Tibial artery (tissue), 4 donors: ENCODE measurements around the gene NEDD4L.

Source experiments
- DNase-seq, 2 donors: peaks; one replicate each; pipeline ENCODE4 v3.0.0-alpha.2; 2019
- H3K27ac ChIP-seq, 2 donors: fragments of 200-600 bp; sonication (generic) in 1 of 2; 1 replicate in 1 of 2; 2 replicates in 1 of 2; pipeline ENCODE4 v1.5.1; 2018 to 2019; ENCODE audit warnings: mild to moderate bottlenecking in 1 of 2
- H3K27me3 ChIP-seq, 2 donors: fragments of 200-600 bp; sonication (generic) in 1 of 2; one replicate each; pipeline versions ENCODE4 v1.5.1 to v1.6.0; 2016 to 2019
- H3K36me3 ChIP-seq, 3 donors: fragments of 200-600 bp; sonication (generic) in 2 of 3; one replicate each; pipeline ENCODE4 v1.5.1; 2016 to 2019; ENCODE audit warnings: mild to moderate bottlenecking in 2 of 3
- H3K4me1 ChIP-seq, 4 donors: fragments of 200-600 bp; sonication (generic) in 2 of 4; 1 replicate in 3 of 4; 2 replicates in 1 of 4; pipeline ENCODE4 v1.5.1; 2016 to 2019
- H3K4me3 ChIP-seq, 2 donors: fragments of 200-600 bp; sonication (generic) in 1 of 2; 1 replicate in 1 of 2; 2 replicates in 1 of 2; pipeline ENCODE4 v1.5.1; 2018 to 2019; ENCODE audit warnings: mild to moderate bottlenecking in 2 of 2
- H3K9me3 ChIP-seq, 3 donors: fragments of 200-600 bp; sonication (generic) in 1 of 3; one replicate each; pipeline ENCODE4 v1.5.1; 2016 to 2019
- CTCF ChIP-seq, 2 experiments: fragments of 200-600 bp in 1 of 2; fragments of 450-650 bp in 1 of 2; IDR thresholded peaks; one replicate each; pipeline ENCODE4 v1.5.1; 2017 to 2019; ENCODE audit warnings: antibody characterized with exemption in 2 of 2, mild to moderate bottlenecking in 1 of 2, moderate library complexity in 1 of 2
- intact Hi-C: fragments of 100-400 bp; cut with DNase I; formaldehyde crosslinking; loops from one replicate; pipeline ENCODE4 v1.15.0; 2023; ENCODE audit warnings: low total_unique reads

The NEDD4L gene

DNA sequence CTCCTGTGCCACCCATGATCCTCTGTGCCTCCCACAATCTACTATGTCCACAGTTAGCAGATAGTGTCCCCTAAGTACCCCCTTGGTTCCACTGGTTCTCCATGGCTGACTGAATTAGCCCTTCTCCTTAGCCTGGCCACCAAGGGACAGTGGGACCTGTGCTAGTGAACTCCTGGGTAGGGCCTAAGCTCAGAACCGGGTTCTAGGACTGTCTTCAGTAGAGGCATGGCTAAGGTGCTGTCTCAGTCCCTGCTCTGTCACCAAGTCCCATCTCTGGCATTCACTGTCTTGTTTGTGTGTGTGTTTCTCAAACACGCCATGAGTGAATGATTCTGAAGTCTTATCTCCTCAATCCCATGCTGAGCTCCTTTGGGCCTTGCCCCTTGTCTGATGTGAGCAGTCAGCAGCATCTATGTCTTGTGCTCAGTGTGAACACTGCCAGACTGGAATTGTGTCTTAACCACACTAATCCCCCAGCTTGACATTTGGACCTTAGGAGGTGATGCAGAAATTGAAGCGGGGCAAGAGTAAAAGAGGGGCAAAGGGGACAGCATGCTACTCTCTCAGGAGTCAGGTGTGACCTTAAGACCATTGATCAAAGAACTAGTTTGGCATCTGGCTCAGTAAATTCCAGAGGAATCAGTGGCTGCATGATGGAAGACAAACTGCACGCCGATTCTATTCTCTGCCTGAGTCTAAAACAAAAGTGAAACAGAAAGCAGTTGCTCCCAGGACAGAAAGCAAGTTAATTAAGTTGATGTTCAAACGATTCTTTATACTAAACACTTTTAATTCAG, 394.3 kb downstream of the NEDD4L start:
- Histone ChIP-seq H3K4me1 (no peaks in the 10 kb centered on the region), H3K36me3 (no peaks in the 10 kb centered on the region), H3K9me3 (no peaks in the 10 kb centered on the region), H3K27me3 (no peaks in the 10 kb centered on the region), H3K4me3 (no peak overlapping the region), H3K27ac (no peak overlapping the region)
- no peak for TF ChIP-seq CTCF (IDR thresholded peaks at IDR 0.05)
- intact Hi-C loops = no loop called here
- DNase-seq = no peak

- H3K9me3 ChIP-seq = no peaks in the 10 kb centered on the region
- H3K4me3 ChIP-seq = no peak overlapping the region
- H3K27ac ChIP-seq = no peak overlapping the region
- H3K36me3 ChIP-seq = no peaks in the 10 kb centered on the region
- DNase-seq = no peak
- no peaks in the 10 kb centered on the region for H3K4me1 ChIP-seq
- intact Hi-C loops = no loop called here
- H3K27me3 ChIP-seq = no peaks in the 10 kb centered on the region
- TF ChIP-seq CTCF (IDR thresholded peaks at IDR 0.05) = no peak
Observed at GRCh38 chr18:58438958-58439300, 394.9 kb downstream of the NEDD4L start.

GRCh38 chr18:58443671-58444070, 399.6 kb downstream of the NEDD4L start:
- H3K4me1 ChIP-seq = no peaks in the 10 kb centered on the region
- H3K27me3 ChIP-seq = no peaks in the 10 kb centered on the region
- H3K36me3 ChIP-seq = no peaks in the 10 kb centered on the region
- no peaks in the 10 kb centered on the region for H3K9me3 ChIP-seq
- intact Hi-C loops = no loop called here
- no peak overlapping the region for H3K27ac ChIP-seq
- H3K4me3 ChIP-seq = no peak overlapping the region
- no peak for DNase-seq
- no peak for TF ChIP-seq CTCF (IDR thresholded peaks at IDR 0.05)

- DNase-seq = no peak
- no peaks in the 10 kb centered on the region for H3K27me3 ChIP-seq
- no peaks in the 10 kb centered on the region for H3K36me3 ChIP-seq
- intact Hi-C loops = no loop called here
- no peaks in the 10 kb centered on the region for H3K9me3 ChIP-seq
- H3K4me1 ChIP-seq = no peaks in the 10 kb centered on the region
- no peak overlapping the region for H3K27ac ChIP-seq
- no peak overlapping the region for H3K4me3 ChIP-seq
- no peak for TF ChIP-seq CTCF (IDR thresholded peaks at IDR 0.05)
Observed at GRCh38 chr18:58446391-58447060, 402.5 kb downstream of the NEDD4L start.

DNA sequence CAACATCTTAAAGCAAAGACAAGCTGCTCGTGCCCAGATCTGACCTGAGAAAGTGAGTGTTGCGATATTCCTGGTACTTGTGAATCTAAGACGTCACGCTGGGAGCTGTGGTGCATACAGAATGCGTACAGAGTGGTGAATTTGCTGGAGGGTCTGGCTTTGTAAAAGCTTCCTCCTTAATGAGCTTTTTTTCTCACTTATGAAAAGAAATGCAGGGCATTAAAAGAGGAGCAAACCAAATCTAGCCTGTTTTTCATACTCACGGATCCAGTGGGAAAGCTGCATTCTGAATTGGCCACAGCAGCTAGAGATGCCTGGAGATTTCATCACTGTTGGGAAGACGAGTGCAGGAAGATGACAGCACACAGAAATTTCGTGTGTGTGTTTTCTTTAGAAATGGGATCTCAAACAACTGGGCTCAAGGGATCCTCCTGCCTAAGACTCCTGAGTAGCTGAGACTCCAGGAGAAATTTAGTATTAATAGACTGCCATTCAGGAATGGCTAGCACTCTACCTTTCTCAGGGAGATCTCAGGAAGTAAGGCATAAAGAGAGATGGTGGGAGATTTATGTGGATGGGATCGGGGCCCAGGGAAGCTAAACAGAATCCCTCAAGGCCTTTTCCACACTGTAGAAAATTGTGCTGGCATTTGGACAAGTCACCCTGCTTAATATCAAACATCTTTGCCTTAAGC, 403.5 kb downstream of the NEDD4L start:
- H3K27ac ChIP-seq = no peak overlapping the region
- intact Hi-C loops = no loop called here
- no peaks in the 10 kb centered on the region for H3K36me3 ChIP-seq
- DNase-seq = no peak
- no peak for TF ChIP-seq CTCF (IDR thresholded peaks at IDR 0.05)
- no peaks in the 10 kb centered on the region for H3K27me3 ChIP-seq
- no peaks in the 10 kb centered on the region for H3K9me3 ChIP-seq
- H3K4me3 ChIP-seq = no peak overlapping the region
- no peaks in the 10 kb centered on the region for H3K4me1 ChIP-seq
